ENCODE data around the gene DCANP1. TPM values are rescaled to one million over a fixed set of nuclear protein-coding genes. Genes with fewer than 3 reads are reported as not detected.

Gene DCANP1
- total and polyA plus RNA-seq, 2 experiments from 2014 or later: not detected

DNA sequence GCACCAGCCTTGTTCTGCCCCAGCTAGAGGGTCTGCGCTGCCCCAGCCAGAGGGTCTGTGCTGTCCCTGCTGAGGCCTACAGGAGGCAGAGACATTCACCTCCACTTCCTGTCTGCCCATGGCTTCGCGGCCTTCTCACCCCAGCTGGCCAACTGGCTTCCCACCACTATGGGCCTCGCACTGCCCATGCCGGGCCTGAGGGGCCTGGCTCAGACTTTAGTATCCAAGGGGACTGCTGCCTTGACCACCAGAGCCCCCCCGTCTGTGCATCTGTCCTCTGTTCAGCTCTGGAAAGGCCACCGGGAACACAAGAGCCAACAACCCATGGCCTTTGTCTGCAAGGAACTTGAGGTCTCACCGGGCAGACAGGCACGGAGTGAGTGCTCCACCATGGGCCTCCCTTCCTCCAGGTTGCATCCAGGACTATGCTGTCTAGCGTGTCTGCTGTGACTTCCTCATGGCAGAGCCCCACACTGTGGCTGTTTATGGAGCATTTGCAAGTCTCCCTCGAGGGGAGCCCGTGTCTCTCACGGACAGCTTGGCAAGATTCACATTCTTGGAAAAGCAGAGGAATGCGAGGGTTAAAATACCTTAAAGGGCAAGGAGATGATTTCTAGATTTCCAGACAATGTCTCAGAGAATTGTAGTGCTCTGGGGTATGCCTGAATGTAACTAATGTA lies 1.7 kb downstream of the DCANP1 start:
- TF ChIP-seq EZH2phosphoT487 (IDR thresholded peaks at IDR 0.05; ENCODE audit: low read depth, severe bottlenecking, unreplicated experiment): no peak
- no peak for TF ChIP-seq CTCF (IDR thresholded peaks at IDR 0.05; ENCODE audit: poor library complexity)
- TF ChIP-seq EZH2 (IDR thresholded peaks at IDR 0.05; ENCODE audit: borderline replicate concordance): no peak
- WGBS (ENCODE audit: low lambda C conversion rate, missing lambda C conversion rate): 81% methylated on average over 14 of the region's 14 CpGs
- H3K4me2 ChIP-seq: no peak overlapping the region

DNA sequence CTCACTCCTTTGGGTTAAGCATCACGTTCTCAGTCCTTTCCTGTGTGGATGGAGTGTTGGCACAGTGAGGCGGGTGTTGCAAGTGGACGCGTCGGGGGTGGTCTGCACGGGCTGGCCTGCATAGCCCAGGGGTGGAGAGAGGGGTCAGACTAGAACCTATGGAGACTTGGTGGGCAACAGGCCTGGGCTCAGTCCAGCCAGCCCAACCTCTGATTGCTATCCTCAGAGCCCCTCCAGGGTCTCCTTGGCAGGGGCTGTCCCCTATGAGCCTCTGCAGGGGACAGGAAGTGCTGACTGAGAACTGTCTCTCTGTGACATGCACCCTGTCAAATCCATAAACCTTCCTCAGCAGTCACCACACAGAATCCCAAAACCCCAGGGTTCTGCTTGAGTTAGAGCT lies 2.3 kb downstream of the DCANP1 start:
- Histone ChIP-seq H3K4me1 (ENCODE audit: insufficient read depth) (peaks cover 19% of the 10 kb centered on the region), H3K79me2 (no peaks in the 10 kb centered on the region), H3K27me3 (no peaks in the 10 kb centered on the region), H3K9me3 (ENCODE audit: low read depth) (no peaks in the 10 kb centered on the region), H4K20me1 (ENCODE audit: insufficient read depth, poor library complexity, severe bottlenecking) (no peaks in the 10 kb centered on the region), H3K4me3 (no peak overlapping the region), H3K36me3 (replicated peaks; ENCODE audit: insufficient read depth, low read depth) (no peaks in the 10 kb centered on the region), H3K4me2 (no peak overlapping the region), H2AFZ (no peak overlapping the region), H3K9me2 (replicated peaks; ENCODE audit: insufficient read depth) (no peaks in the 10 kb centered on the region), H3K27ac (no peak overlapping the region)
- WGBS (ENCODE audit: low lambda C conversion rate, missing lambda C conversion rate): 96% methylated on average over 6 of the region's 6 CpGs
- no peak for DNase-seq (ENCODE audit: low spot score)
- TF ChIP-seq EZH2phosphoT487 (IDR thresholded peaks at IDR 0.05; ENCODE audit: low read depth, severe bottlenecking, unreplicated experiment): no peak
- no peak for TF ChIP-seq EZH2 (IDR thresholded peaks at IDR 0.05; ENCODE audit: borderline replicate concordance)
- no peak for TF ChIP-seq CTCF (IDR thresholded peaks at IDR 0.05; ENCODE audit: poor library complexity)

More for the DNA sequence above, 1.7 kb downstream of the DCANP1 start:
- Histone ChIP-seq H3K79me2 (no peaks in the 10 kb centered on the region), H2AFZ (no peak overlapping the region), H4K20me1 (ENCODE audit: insufficient read depth, poor library complexity, severe bottlenecking) (no peaks in the 10 kb centered on the region), H3K4me1 (ENCODE audit: insufficient read depth) (peaks cover 17% of the 10 kb centered on the region), H3K9me3 (ENCODE audit: low read depth) (no peaks in the 10 kb centered on the region), H3K27me3 (no peaks in the 10 kb centered on the region), H3K36me3 (replicated peaks; ENCODE audit: insufficient read depth, low read depth) (no peaks in the 10 kb centered on the region), H3K4me3 (no peak overlapping the region), H3K9me2 (replicated peaks; ENCODE audit: insufficient read depth) (no peaks in the 10 kb centered on the region), H3K27ac (no peak overlapping the region)
- DNase-seq (ENCODE audit: low spot score): no peak

GRCh38 chr5:135444360-135444759 lies 2.8 kb downstream of the DCANP1 start:
- Histone ChIP-seq H3K4me3 (no peak overlapping the region), H3K4me2 (no peak overlapping the region), H3K9me3 (ENCODE audit: low read depth) (no peaks in the 10 kb centered on the region), H3K27me3 (no peaks in the 10 kb centered on the region), H2AFZ (no peak overlapping the region), H3K36me3 (replicated peaks; ENCODE audit: insufficient read depth, low read depth) (no peaks in the 10 kb centered on the region), H3K9me2 (replicated peaks; ENCODE audit: insufficient read depth) (no peaks in the 10 kb centered on the region), H4K20me1 (ENCODE audit: insufficient read depth, poor library complexity, severe bottlenecking) (no peaks in the 10 kb centered on the region), H3K27ac (no peak overlapping the region), H3K4me1 (ENCODE audit: insufficient read depth) (peaks cover 24% of the 10 kb centered on the region), H3K79me2 (no peaks in the 10 kb centered on the region)
- TF ChIP-seq EZH2 (IDR thresholded peaks at IDR 0.05; ENCODE audit: borderline replicate concordance) (no peak), CTCF (IDR thresholded peaks at IDR 0.05; ENCODE audit: poor library complexity) (no peak), EZH2phosphoT487 (IDR thresholded peaks at IDR 0.05; ENCODE audit: low read depth, severe bottlenecking, unreplicated experiment) (no peak)
- DNase-seq (ENCODE audit: low spot score): no peak
- WGBS (ENCODE audit: low lambda C conversion rate, missing lambda C conversion rate): 82% methylated on average over 13 of the region's 13 CpGs
